B cell (primary cell): Measurements from ENCODE around the gene PLPPR5.

Source experiments
- CTCF ChIP-seq: fragments of 200-600 bp; IDR thresholded peaks from one replicate; pipeline ENCODE4 v1.8.0; 2022; ENCODE audit warnings: antibody characterized with exemption, mild to moderate bottlenecking
- EZH2 ChIP-seq: IDR thresholded peaks from 2 replicates; pipeline ENCODE4 v1.6.1; 2012; ENCODE audit warnings: borderline replicate concordance, low read depth, mild to moderate bottlenecking, moderate library complexity, low read length; ENCODE audit not compliant: insufficient read depth, poor library complexity, severe bottlenecking

DNA sequence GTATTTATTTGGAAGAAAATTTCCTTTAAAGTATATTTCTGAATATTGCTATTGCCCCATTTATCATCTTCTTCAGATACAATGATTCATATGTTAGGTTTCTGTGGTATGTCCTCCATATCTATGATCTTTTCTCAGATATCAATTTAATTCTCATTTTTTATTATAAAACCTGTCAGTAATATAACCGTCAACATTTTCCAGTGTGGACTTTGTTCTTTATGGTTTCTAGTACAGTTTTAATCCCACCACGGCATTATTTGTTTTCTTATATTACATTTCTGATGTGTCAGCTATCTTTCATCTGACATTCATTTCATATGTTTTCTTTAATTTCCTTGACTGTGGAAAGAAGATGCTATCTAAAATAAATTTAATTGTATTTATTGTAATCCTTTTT is 97.9 kb downstream of the PLPPR5 start:
- TF ChIP-seq CTCF (no peak), EZH2 (no peak)
